Smooth muscle cell (in vitro differentiated cells): Measurements from ENCODE around the gene PLEKHO2. TPM values are rescaled to one million over a fixed set of nuclear protein-coding genes. Genes with fewer than 3 reads are reported as not detected.

Experiments used
- DNase-seq: peaks from one replicate; lab custom pipeline; 2025; ENCODE audit not compliant: unreplicated experiment; lab: John Stamatoyannopoulos, UW
- H2AFZ ChIP-seq: fragments of 200-600 bp; sonication (generic); 2 replicates; pipeline ENCODE4 v1.6.0; 2016; ENCODE audit warnings: antibody characterized with exemption, low read depth, mild to moderate bottlenecking
- H3F3A ChIP-seq: fragments of 200-600 bp; sonication (generic); 2 replicates; pipeline ENCODE4 v1.6.0; 2017; ENCODE audit warnings: antibody characterized with exemption, low read depth
- H3K27ac ChIP-seq: fragments of 200-600 bp; sonication (generic); 2 replicates; pipeline ENCODE4 v1.5.1; 2016; ENCODE audit warnings: low read depth, mild to moderate bottlenecking
- H3K27me3 ChIP-seq: fragments of 200-600 bp; sonication (generic); 2 replicates; pipeline ENCODE4 v1.6.1; 2016; ENCODE audit warnings: low read depth, mild to moderate bottlenecking
- H3K36me3 ChIP-seq: fragments of 200-600 bp; sonication (generic); 2 replicates; pipeline ENCODE4 v1.5.1; 2016; ENCODE audit warnings: low read depth
- H3K4me1 ChIP-seq: fragments of 200-600 bp; sonication (generic); 2 replicates; pipeline ENCODE4 v1.5.1; 2016; ENCODE audit warnings: low read depth
- H3K4me2 ChIP-seq: fragments of 200-600 bp; sonication (generic); 2 replicates; pipeline ENCODE4 v1.6.0; 2016; ENCODE audit warnings: mild to moderate bottlenecking
- H3K4me3 ChIP-seq: fragments of 200-600 bp; sonication (generic); 2 replicates; pipeline ENCODE4 v1.5.1; 2016; ENCODE audit warnings: mild to moderate bottlenecking
- H3K79me2 ChIP-seq: fragments of 200-600 bp; sonication (generic); 2 replicates; pipeline ENCODE4 v1.6.0; 2016; ENCODE audit warnings: low read depth, mild to moderate bottlenecking
- H3K9ac ChIP-seq: fragments of 200-600 bp; sonication (generic); 2 replicates; pipeline ENCODE4 v1.6.0; 2016; ENCODE audit warnings: low read depth
- H3K9me3 ChIP-seq: fragments of 200-600 bp; sonication (generic); replicated peaks from 2 replicates; pipeline ENCODE4 v1.5.1; 2016; ENCODE audit warnings: low read depth
- H4K20me1 ChIP-seq: fragments of 200-600 bp; sonication (generic); 2 replicates; pipeline ENCODE4 v1.6.0; 2016; ENCODE audit warnings: low read depth
- WGBS: methylation state at CpG from one replicate; pipeline ENCODE4 v1.1.7; 2016; ENCODE audit warnings: low lambda C conversion rate; 5-methylcytosine and 5-hydroxymethylcytosine counted together
- polyA plus RNA-seq: library from polyadenylated mRNA; unstranded; fragments of >200 nt; fragmentation: Nextera tagmentation; extraction: Ambion mirVana; gene quantifications from 2 replicates; pipeline ENCODE4 v1.2.1, GENCODE V29; 2016
- total RNA-seq: library from RNA; depleted of rRNA; stranded (reverse); fragments of >200 nt; gene quantifications from 2 replicates; pipeline ENCODE4 v1.2.3, GENCODE V29; 2014
- TF ChIP-seq, protein P1 (sequence below): fragments of 200-600 bp; sonication (generic); IDR thresholded peaks from 2 replicates; pipeline ENCODE4 v1.5.1; 2017; ENCODE audit warnings: borderline replicate concordance, mild to moderate bottlenecking, antibody characterized with exemption; ENCODE audit not compliant: insufficient read depth, poor library complexity, severe bottlenecking

Gene PLEKHO2
- total and polyA plus RNA-seq, 2 experiments from 2014 or later: 7.9 to 16.3 TPM

DNA sequence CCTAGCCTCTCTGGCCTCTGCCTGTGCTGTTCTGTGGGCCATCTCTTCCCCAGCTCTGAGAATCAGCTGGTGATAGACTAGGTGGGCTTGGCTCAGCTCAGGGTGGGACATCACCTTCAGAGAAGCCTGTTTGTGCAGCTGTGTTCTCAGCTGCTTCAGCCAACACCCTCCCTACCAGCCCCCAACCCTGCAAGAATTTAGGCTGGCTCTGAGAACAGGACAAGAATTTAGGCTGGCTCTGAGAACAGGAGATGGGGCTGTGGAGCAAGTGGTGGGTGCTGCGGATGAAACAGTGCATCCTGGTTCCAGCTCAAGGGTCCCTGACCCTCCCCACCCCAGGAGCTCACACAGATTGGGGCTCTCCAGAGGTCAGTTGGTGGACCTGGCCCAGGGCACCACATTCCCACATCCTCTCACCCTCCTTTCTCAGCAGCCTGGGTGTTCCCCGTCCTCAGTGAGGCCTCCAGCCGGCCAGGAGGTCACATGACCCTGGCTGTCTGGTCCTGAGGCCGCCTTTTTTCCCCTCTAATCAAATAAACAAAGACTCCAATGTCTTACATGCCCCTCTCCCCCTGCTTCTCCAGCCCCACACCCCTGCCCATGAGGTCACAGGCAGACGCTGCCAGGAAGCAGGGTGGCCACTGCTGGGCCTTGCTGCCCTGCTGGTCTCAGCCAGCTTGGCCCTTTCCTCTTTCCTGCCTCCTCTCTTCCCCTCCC, 14.9 kb downstream of the PLEKHO2 start:
- peak overlapping the region; percentile 42 for H3K9ac ChIP-seq
- H3K4me3 ChIP-seq: no peak overlapping the region
- no peaks in the 10 kb centered on the region for H3K9me3 ChIP-seq
- peaks cover 3% of the 10 kb centered on the region for H3F3A ChIP-seq
- DNase-seq: no peak
- TF ChIP-seq, protein P1, sequence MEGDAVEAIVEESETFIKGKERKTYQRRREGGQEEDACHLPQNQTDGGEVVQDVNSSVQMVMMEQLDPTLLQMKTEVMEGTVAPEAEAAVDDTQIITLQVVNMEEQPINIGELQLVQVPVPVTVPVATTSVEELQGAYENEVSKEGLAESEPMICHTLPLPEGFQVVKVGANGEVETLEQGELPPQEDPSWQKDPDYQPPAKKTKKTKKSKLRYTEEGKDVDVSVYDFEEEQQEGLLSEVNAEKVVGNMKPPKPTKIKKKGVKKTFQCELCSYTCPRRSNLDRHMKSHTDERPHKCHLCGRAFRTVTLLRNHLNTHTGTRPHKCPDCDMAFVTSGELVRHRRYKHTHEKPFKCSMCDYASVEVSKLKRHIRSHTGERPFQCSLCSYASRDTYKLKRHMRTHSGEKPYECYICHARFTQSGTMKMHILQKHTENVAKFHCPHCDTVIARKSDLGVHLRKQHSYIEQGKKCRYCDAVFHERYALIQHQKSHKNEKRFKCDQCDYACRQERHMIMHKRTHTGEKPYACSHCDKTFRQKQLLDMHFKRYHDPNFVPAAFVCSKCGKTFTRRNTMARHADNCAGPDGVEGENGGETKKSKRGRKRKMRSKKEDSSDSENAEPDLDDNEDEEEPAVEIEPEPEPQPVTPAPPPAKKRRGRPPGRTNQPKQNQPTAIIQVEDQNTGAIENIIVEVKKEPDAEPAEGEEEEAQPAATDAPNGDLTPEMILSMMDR: no peak
- peak overlapping the region; percentile 35 for H3K4me2 ChIP-seq
- no peaks in the 10 kb centered on the region for H3K36me3 ChIP-seq
- WGBS: 20% methylated on average over 5 of the region's 5 CpGs
- no peaks in the 10 kb centered on the region for H3K27me3 ChIP-seq
- no peak overlapping the region for H2AFZ ChIP-seq
- peaks cover 23% of the 10 kb centered on the region for H3K4me1 ChIP-seq
- H3K79me2 ChIP-seq: peaks cover 55% of the 10 kb centered on the region
- H3K27ac ChIP-seq: peak overlapping the region; percentile 88
- peaks cover 19% of the 10 kb centered on the region for H4K20me1 ChIP-seq

DNA sequence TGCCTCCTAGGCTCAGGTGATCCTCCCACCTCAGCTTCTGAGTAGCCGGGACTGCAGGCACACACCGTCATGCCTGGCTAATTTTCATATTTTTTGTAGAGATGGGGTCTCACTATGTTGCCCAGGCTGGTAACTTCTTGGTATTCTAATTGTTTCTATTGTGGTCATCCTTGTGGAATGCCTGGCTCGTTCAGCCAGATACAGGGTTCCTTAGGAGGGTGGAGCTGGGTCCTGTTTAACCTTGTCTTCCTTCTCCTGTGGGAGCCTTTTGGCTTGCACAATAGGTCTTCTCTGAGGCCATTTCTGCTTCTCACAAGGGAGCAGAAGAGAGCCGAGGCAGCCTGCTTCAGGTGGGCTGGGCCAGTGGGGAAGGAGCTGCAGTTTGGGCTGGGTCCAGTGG, 15.7 kb downstream of the PLEKHO2 start:
- Histone ChIP-seq H3K27me3 (no peaks in the 10 kb centered on the region), H3F3A (peaks cover 3% of the 10 kb centered on the region), H2AFZ (no peak overlapping the region), H3K4me3 (no peak overlapping the region), H3K4me1 (peaks cover 19% of the 10 kb centered on the region), H3K79me2 (peaks cover 49% of the 10 kb centered on the region), H3K36me3 (no peaks in the 10 kb centered on the region), H3K27ac (peak overlapping the region; percentile 88), H3K9me3 (no peaks in the 10 kb centered on the region), H3K4me2 (peak overlapping the region; percentile 35), H3K9ac (peak overlapping the region; percentile 42), H4K20me1 (peaks cover 12% of the 10 kb centered on the region)
- TF ChIP-seq, protein P1: no peak
- 58% methylated on average over 4 of the region's 4 CpGs for WGBS
- no peak for DNase-seq

DNA sequence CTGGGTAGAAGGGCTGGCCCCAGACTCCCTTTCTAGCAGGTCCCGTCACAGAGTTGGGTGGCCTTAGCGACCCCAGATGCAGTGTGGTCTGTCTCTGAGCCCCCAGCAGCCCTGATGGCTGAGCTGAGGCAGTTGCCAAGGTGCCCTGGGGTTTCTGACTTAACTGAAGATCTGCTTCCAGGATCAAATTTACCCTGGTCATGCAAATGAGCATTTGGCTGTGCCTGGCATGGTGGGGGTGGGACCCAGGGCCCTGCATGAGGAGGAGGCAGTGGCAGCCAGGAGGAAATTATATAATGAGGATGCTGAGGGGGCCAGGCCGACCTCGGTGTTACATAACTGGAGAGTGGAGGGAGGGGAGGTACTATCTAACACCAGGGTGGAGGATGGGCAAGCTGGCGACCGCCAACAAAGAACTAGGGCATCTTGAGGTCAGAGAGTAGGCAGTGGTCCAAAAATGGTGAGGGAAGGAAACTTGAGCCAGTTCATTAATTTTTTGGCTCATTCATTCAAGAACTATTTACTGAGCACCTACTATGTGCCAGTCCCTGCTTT, 16.4 kb downstream of the PLEKHO2 start:
- no peaks in the 10 kb centered on the region for H3K27me3 ChIP-seq
- no peak overlapping the region for H3K9ac ChIP-seq
- peak overlapping the region; percentile 88 for H3K27ac ChIP-seq
- peaks cover 12% of the 10 kb centered on the region for H4K20me1 ChIP-seq
- H3K36me3 ChIP-seq: no peaks in the 10 kb centered on the region
- H3K4me3 ChIP-seq: no peak overlapping the region
- H3K9me3 ChIP-seq: no peaks in the 10 kb centered on the region
- TF ChIP-seq, protein P1: no peak
- peak overlapping the region; percentile 35 for H3K4me2 ChIP-seq
- no peak for DNase-seq
- H2AFZ ChIP-seq: no peak overlapping the region
- peaks cover 42% of the 10 kb centered on the region for H3K79me2 ChIP-seq
- WGBS: 84% methylated on average over 6 of the region's 6 CpGs
- H3K4me1 ChIP-seq: peaks cover 19% of the 10 kb centered on the region
- peaks cover 3% of the 10 kb centered on the region for H3F3A ChIP-seq
